ENCODE measurements around the gene HSD17B7.
"Not testable (repeated sequence)": the region's sequence is repeated elsewhere in the genome, so short reads cannot be mapped to it uniquely, and the experiment has no call there.

GRCh38 chr1:162790303-162790984, at the start of gene HSD17B7:
- TF ChIP-seq POLR2A (IDR thresholded peaks at IDR 0.05; ENCODE audit: low read depth, low read length) (peak; percentile 54; the same call in 1 of the 2 replicates), POLR2AphosphoS5 (IDR thresholded peaks at IDR 0.05; ENCODE audit: low read depth, low read length) (0 out of 2 replicates have a peak, but pooled peaks have one; percentile 44)
- not testable (repeated sequence) for TF ChIP-seq TAF1, POU2F2 (IDR thresholded peaks at IDR 0.05; ENCODE audit: low read depth, low read length)

Data from GM12891 (cell line).